ENCODE results near the gene LSM12.
"Not testable (repeated sequence)": the region's sequence is repeated elsewhere in the genome, so short reads cannot be mapped to it uniquely, and the experiment has no call there.

LSM12 gene

GRCh38 chr17:44075598-44076293, 9.3 kb upstream of the LSM12 start:
- DNase-seq = no peak

DNA sequence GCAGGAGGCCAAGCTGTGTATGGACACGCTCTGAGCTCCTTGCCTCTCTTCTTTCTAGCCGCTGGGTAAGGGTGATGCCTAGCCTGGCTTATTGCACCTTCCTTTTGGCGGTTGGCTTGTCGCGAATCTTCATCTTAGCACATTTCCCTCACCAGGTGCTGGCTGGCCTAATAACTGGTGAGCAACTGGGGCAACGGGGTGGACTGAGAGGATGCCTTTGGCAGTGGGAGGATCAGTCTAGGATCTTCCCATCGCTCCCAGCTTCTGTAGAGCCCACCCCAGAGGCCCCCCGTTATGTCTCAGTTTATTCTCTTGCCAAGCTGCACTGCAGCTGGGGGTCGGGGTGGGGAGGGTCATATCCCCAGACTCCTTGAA, 8.4 kb upstream of the LSM12 start:
- DNase-seq = no peak

DNA sequence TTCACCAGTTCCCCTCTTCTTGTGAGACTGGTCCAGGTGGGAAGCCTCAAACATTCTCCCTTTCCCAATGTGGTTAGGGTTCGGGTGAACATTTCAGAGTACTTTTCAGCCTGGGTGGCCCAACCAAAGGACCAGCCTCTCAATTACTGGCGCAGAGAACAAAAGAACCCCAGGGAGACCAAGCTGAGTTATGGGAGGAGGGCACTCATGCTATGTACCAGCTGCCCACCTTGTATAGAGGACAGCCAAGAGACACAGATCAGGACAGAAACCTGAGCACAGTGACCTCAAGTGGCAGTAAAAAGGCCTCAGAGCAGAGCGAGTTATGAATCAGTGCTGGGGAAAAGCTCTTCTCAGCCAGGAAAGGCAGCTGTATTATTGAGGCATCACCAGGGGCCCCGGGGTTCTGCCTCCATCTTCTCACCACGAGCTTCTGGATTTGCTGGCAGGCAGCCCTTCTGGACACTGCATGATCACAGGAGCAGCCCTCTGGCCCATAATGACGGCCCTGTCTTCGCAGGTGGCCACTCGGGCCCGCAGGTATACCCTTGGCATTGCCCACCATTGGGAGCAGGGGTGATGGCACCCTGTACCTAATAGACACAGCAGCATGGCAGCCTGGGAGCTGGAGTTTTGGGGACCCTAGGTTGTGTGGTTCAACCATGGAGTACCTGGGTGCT, 7.9 kb upstream of the LSM12 start:
- DNase-seq = no peak

GRCh38 chr17:44071772-44072171, 5.3 kb upstream of the LSM12 start:
- no peak for DNase-seq

DNA sequence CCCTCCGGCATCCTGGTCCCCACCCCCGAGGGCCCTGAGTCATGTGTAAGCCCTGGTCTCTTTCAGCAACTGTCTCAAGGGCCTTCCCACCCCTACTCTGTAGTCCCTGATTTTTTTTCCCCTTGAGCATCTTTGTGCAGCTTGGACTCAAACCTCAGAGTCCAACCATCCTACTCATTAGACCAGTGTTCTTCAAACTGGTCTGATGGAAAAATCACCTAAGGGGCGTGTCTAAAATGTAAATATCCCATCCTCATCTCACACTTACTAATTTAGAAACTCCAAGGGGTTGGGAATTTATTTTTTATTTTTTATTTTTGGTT, 4.7 kb upstream of the LSM12 start:
- no peak for DNase-seq

GRCh38 chr17:44070455-44071197, 4.2 kb upstream of the LSM12 start, which contains the start of gene G6PC3:
Gene G6PC3 (plus strand): TSS chr17:44070735. CDS start chr17:44070966, 231 bp downstream.
- peak; percentile 84 for DNase-seq

DNA sequence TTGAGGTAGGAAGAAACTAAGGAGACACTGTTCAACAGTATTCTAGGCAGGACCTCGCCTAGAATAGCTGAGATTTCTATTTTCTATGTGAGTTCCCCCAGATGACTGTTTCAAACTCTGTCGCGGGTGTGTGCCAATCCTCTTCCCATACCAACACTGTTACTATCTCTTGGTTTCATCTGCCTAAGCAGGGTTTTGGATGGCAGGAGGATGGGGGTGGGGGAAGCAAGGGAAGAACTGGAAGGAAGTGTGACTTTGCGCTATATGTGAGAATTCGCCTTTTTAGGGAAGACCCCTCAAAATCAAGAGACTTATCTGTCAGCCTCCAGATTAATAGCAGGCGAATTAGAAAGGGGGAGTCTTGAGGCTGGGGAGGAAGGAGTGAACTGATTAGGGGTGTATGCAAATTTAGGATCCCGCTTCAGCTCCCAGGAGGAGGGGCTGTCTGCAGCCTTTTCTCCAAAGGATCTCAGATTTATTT, 3.5 kb upstream of the LSM12 start:
- no peak for DNase-seq

- no peak for DNase-seq
Observed at GRCh38 chr17:44067545-44067940, 1.1 kb upstream of the LSM12 start.

- peak; percentile 10 for DNase-seq
Observed at GRCh38 chr17:44065668-44066203, 735 bp downstream of the LSM12 start.

GRCh38 chr17:44063704-44064639, 2.5 kb downstream of the LSM12 start:
- DNase-seq = no peak

DNA sequence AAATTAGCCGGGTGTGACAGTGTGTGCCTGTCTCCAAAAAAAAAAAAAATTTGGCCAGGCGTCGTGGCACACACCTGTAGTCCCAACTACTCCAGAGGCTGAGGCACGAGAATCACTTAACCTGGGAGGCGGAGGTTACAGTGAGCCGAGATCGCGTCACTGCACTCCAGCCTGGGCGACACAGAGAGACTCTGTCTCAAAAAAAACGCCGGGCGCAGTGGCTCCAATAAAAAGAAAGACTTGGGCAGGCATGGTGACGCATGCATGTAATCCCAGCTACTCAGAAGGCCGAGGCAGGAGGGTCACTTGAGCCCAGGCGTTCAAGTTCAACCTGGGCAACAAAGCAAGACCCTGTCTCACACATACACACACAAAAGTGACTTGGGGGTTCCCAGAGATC, 3.6 kb downstream of the LSM12 start:
- no peak for DNase-seq

DNA sequence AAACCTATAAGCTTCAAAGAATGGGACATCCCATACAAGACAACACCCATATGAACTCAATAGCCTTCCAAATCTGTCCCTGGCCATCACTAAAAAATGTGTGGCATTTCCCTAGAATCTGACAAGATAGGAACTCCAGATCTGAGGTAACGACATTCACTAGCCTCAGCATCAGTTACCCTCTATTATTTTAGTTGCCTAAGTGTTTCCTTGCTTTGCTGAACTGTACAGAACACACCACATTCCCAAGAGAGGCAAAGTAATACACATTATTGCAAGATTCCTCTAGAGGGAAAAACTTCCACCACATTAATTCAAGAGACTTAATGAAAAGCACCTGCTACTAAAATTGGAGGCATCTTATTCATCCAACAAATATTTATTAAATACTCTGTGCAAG, 5.0 kb downstream of the LSM12 start:
- no peak for DNase-seq

- no peak for DNase-seq
Observed at GRCh38 chr17:44059101-44059892, 7.2 kb downstream of the LSM12 start.

DNA sequence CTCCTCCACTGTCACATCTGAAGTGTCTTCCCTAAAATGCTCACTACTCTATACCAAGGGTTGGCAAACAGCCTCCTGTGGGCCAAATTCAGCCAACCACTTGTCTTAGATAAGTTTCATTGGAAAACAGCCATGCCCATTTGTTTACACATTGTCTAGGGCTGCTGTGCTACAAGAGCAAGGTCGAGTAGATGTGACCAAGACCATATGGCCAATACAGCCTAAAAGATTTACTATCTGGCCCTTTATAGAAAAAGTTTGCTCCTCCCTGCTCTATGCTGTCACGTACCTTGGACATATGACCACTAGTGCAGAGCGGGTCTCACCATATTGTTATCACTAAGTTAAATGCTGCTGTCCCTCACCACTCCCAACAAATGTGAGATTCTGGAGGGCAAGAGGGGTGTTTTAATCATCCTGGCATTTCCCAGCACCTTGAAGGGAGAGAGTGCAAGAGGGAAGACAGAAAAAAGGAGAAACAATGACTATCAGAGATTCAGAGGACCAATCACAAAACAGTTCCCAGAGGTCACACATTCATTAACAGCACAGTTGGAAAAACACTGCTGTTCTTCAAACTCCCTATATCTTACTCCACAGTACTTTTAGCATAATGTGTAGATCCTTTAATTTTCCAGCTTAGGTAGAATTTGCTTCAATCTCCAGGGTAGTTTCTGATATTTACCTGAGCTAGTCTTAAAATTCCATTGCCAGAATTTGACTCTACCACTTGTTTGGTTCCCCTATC, 13.2 kb downstream of the LSM12 start:
- DNase-seq = no peak

DNA sequence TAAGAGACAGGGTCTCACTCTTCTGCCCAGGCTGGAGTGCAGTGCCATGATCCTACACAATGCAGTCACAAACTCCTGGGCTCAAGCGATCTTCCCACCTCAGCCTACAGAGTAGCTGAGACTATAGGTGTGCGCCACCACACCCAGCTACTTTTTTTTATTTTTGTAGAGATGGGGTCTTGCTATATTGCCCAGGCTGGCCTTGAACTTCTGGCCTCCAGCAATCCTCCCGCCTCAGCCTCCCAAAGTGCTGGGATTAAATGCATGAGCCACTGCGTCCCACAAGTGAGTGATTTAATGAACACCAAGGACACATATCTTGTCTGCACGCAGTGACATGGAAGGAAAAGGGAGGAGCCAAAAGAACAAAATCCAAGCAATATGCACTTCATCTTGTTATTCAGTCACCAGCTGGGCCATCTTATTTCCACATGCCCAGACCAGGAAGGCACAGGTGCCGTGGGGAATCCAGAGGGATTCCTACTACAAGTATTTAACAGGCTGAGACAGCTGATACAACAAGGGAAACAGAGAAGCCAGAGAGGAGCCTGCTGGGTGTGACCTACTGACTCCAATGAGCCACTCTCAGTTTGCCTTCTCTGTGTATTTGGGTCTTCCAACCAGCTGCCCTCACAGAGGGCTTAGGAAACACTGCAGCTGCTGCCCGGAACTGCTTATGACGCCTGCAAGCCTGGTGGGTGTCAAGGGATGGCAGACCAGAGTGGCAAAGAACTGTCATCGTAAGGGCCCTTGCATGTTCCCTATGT, 17.0 kb downstream of the LSM12 start:
- DNase-seq = no peak

DNA sequence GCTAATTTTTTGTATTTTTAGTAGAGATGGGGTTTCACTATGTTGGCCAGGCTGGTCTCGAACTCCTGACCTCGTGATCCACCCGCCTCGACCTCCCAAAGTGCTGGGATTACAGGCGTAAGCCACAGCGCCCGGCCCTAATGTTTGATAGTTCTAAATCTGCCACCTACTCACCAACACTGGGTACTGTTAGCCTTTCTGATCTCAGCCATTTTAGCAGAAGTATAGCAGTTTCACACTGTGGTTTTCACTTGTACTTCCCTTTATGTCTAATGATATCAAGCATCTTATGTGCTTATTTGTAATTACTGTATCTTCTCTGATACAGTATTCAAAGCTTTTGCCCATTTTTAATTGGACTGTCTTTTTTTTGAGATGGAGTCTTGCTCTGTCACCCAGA, 19.6 kb downstream of the LSM12 start:
- DNase-seq = not testable (repeated sequence)

- DNase-seq = no peak
Observed at GRCh38 chr17:44045486-44045885, 21.0 kb downstream of the LSM12 start.

GRCh38 chr17:44044071-44044470, 22.4 kb downstream of the LSM12 start:
- DNase-seq = no peak

DNA sequence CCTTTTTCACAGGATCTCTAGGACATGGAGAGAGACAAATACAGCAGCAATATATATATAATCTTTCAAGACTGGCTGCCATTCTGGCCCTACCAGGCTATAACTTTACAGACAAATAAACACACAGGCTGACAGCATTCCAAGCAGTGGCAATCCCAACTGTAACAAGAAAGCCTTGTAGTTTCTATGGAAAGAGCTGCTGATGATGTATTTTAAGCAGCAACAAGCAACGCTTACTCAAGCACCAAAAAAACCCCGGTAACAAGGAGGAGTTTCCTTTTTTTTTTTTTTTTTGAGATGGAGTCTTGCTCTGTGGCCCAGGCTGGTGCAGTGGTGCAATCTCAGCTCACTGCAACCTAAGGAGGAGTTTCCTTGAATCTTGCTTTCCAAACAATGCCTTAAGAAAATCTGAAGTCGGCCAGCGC, 23.2 kb downstream of the LSM12 start:
- DNase-seq = no peak
